ENCODE data around the gene HEY2.

The HEY2 gene

GRCh38 chr6:125779924-125780539 lies 30.6 kb downstream of the HEY2 start:
- no peaks in the 10 kb centered on the region for H3K9me2 ChIP-seq (replicated peaks; ENCODE audit: low read depth, low read length)
- peak overlapping the region; percentile 92 for H3K4me2 ChIP-seq (ENCODE audit: low read depth, low read length, poor library complexity, severe bottlenecking)
- H3K9me3 ChIP-seq (ENCODE audit: insufficient read depth, low read depth, low read length): no peaks in the 10 kb centered on the region
- peaks cover under 1% of the 10 kb centered on the region for H3K27me3 ChIP-seq (ENCODE audit: insufficient read depth, low read length, poor library complexity, severe bottlenecking)
- H3K79me2 ChIP-seq (ENCODE audit: insufficient read depth, low read length): no peaks in the 10 kb centered on the region
- H3K4me3 ChIP-seq (ENCODE audit: low read length, poor library complexity, severe bottlenecking): peak overlapping the region; percentile 97
- peak overlapping the region; percentile 99 for H2AFZ ChIP-seq (ENCODE audit: low read length)
- TF ChIP-seq EZH2phosphoT487 (IDR thresholded peaks at IDR 0.05; ENCODE audit: borderline replicate concordance) (no peak), CTCF (conservative IDR thresholded peaks at IDR 0.05; ENCODE audit: low read length) (0 out of 2 replicates have a peak, but pooled peaks have one; percentile 19)
- peaks cover 21% of the 10 kb centered on the region for H3K4me1 ChIP-seq (ENCODE audit: insufficient read depth, low read length, poor library complexity, severe bottlenecking)
- no peaks in the 10 kb centered on the region for H4K20me1 ChIP-seq (ENCODE audit: insufficient read depth, low read length, poor library complexity, severe bottlenecking)
- H3K9ac ChIP-seq (ENCODE audit: low read depth, low read length, poor library complexity, severe bottlenecking): peak overlapping the region; percentile 80
- no peaks in the 10 kb centered on the region for H3K36me3 ChIP-seq (ENCODE audit: insufficient read depth, low read length)
- H3F3A ChIP-seq (ENCODE audit: low read depth): no peaks in the 10 kb centered on the region; the same call in 1 of the 2 replicates

GRCh38 chr6:125780540-125781313 lies 31.3 kb downstream of the HEY2 start:
- Histone ChIP-seq H3K79me2 (ENCODE audit: insufficient read depth, low read length) (no peaks in the 10 kb centered on the region), H3K4me3 (ENCODE audit: low read length, poor library complexity, severe bottlenecking) (peak overlapping the region; percentile 97), H3K27me3 (ENCODE audit: insufficient read depth, low read length, poor library complexity, severe bottlenecking) (no peaks in the 10 kb centered on the region), H3K4me1 (ENCODE audit: insufficient read depth, low read length, poor library complexity, severe bottlenecking) (peaks cover 21% of the 10 kb centered on the region), H4K20me1 (ENCODE audit: insufficient read depth, low read length, poor library complexity, severe bottlenecking) (no peaks in the 10 kb centered on the region), H3K9ac (ENCODE audit: low read depth, low read length, poor library complexity, severe bottlenecking) (peak overlapping the region; percentile 80), H3K36me3 (ENCODE audit: insufficient read depth, low read length) (no peaks in the 10 kb centered on the region), H2AFZ (ENCODE audit: low read length) (peak overlapping the region; percentile 99), H3K9me3 (ENCODE audit: insufficient read depth, low read depth, low read length) (no peaks in the 10 kb centered on the region), H3K9me2 (replicated peaks; ENCODE audit: low read depth, low read length) (no peaks in the 10 kb centered on the region), H3K4me2 (ENCODE audit: low read depth, low read length, poor library complexity, severe bottlenecking) (peak overlapping the region; percentile 92), H3F3A (ENCODE audit: low read depth) (no peaks in the 10 kb centered on the region; the same call in 1 of the 2 replicates)
- TF ChIP-seq CTCF (conservative IDR thresholded peaks at IDR 0.05; ENCODE audit: low read length) (no peak), EZH2phosphoT487 (IDR thresholded peaks at IDR 0.05; ENCODE audit: borderline replicate concordance) (no peak)

DNA sequence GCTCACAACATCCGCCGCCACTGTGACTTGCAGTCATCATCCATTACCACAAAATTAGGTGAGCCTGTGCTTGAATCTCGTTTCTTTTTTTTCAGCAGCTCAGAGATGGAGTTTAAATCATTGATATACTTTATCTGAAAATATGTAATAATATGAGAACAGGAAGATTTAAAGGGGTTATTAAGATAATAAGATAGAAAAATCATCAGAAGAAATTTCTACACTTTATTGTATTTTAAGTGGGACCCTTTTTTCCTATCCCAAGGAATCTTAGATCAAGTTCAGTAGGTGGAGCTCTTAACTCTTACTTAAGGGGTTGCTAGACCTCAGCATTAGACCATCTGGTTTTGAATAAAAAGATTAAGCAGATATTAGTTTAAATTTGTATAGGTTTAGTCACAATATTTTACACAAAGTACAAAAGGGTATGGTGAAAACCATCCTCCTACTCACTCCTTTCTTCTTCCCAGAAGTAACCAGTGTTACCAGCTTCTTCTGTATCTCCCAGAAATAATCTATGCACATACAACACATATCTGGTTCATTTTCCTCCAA lies 32.0 kb downstream of the HEY2 start:
- Histone ChIP-seq H4K20me1 (ENCODE audit: insufficient read depth, low read length, poor library complexity, severe bottlenecking) (no peaks in the 10 kb centered on the region), H3F3A (ENCODE audit: low read depth) (no peaks in the 10 kb centered on the region; the same call in 1 of the 2 replicates), H3K9me2 (replicated peaks; ENCODE audit: low read depth, low read length) (no peaks in the 10 kb centered on the region), H3K9ac (ENCODE audit: low read depth, low read length, poor library complexity, severe bottlenecking) (peak overlapping the region; percentile 80), H3K4me1 (ENCODE audit: insufficient read depth, low read length, poor library complexity, severe bottlenecking) (peaks cover 21% of the 10 kb centered on the region), H3K36me3 (ENCODE audit: insufficient read depth, low read length) (no peaks in the 10 kb centered on the region), H3K27me3 (ENCODE audit: insufficient read depth, low read length, poor library complexity, severe bottlenecking) (no peaks in the 10 kb centered on the region), H2AFZ (ENCODE audit: low read length) (peak overlapping the region; percentile 99), H3K79me2 (ENCODE audit: insufficient read depth, low read length) (no peaks in the 10 kb centered on the region), H3K4me3 (ENCODE audit: low read length, poor library complexity, severe bottlenecking) (peak overlapping the region; percentile 97), H3K4me2 (ENCODE audit: low read depth, low read length, poor library complexity, severe bottlenecking) (peak overlapping the region; percentile 92), H3K9me3 (ENCODE audit: insufficient read depth, low read depth, low read length) (no peaks in the 10 kb centered on the region)
- TF ChIP-seq EZH2phosphoT487 (IDR thresholded peaks at IDR 0.05; ENCODE audit: borderline replicate concordance): no peak
- TF ChIP-seq CTCF (conservative IDR thresholded peaks at IDR 0.05; ENCODE audit: low read length): peak; percentile 61

Data from Loucy (cell line).